H1 (cell line): ENCODE results near the gene TXNIP. TPM values are rescaled to one million over a fixed set of nuclear protein-coding genes. Genes with fewer than 3 reads are reported as not detected.

Source experiments
- ASH2L ChIP-seq: fragments of 200-600, 300-600 bp; sonication (generic); IDR thresholded peaks from one replicate; pipeline ENCODE4 v1.7.1; 2017; ENCODE audit warnings: low read length
- BACH1 ChIP-seq: IDR thresholded peaks from 2 replicates; pipeline ENCODE4 v1.6.1; 2012; ENCODE audit warnings: low read length, improper control_type of control experiment
- CEBPB ChIP-seq: IDR thresholded peaks from 2 replicates; pipeline ENCODE4 v1.6.1; 2012; ENCODE audit warnings: low read depth, low read length
- CTBP2 ChIP-seq: IDR thresholded peaks from 2 replicates; pipeline ENCODE4 v1.7.0; 2011; ENCODE audit warnings: borderline replicate concordance, mild to moderate bottlenecking, moderate library complexity, mixed read lengths, low read length; ENCODE audit not compliant: insufficient read depth, insufficient read length
- GABPA ChIP-seq: IDR thresholded peaks from 2 replicates; pipeline ENCODE4 v1.6.1; 2011; ENCODE audit warnings: mild to moderate bottlenecking, low read length, moderate library complexity, borderline replicate concordance; ENCODE audit not compliant: insufficient read depth
- GTF2F1 ChIP-seq: IDR thresholded peaks from 2 replicates; pipeline ENCODE4 v1.6.1; 2012; ENCODE audit warnings: low read depth, low read length, improper control_type of control experiment, borderline replicate concordance
- MAFK ChIP-seq: IDR thresholded peaks from 2 replicates; pipeline ENCODE4 v1.6.1; 2012; ENCODE audit warnings: low read depth, mild to moderate bottlenecking, improper control_type of control experiment, low read length
- NANOG ChIP-seq: IDR thresholded peaks from 2 replicates; pipeline ENCODE4 v1.6.1; 2011; ENCODE audit warnings: low read length, low read depth, mild to moderate bottlenecking, inconsistent platforms; ENCODE audit not compliant: insufficient read depth, poor library complexity, severe bottlenecking
- PHF8 ChIP-seq: fragments of 200-600 bp; sonication (generic); conservative IDR thresholded peaks from 2 replicates; pipeline ENCODE4 v1.7.1; 2012; ENCODE audit warnings: low read depth, mild to moderate bottlenecking, inconsistent platforms, low read length, moderate library complexity
- POLR2A ChIP-seq, 2 experiments: IDR thresholded peaks; 1 replicate in 1 of 2; 2 replicates in 1 of 2; pipeline ENCODE4 v1.6.1; 2011; ENCODE audit warnings: low read depth in 2 of 2, low read length in 2 of 2, mild to moderate bottlenecking in 2 of 2; ENCODE audit errors: control extremely low read depth in 1 of 2
- POU5F1 ChIP-seq: IDR thresholded peaks from 2 replicates; pipeline ENCODE4 v1.6.1; 2011; ENCODE audit warnings: low read depth, mild to moderate bottlenecking, low read length, moderate library complexity
- RFX5 ChIP-seq: IDR thresholded peaks from 2 replicates; pipeline ENCODE4 v1.6.1; 2011; ENCODE audit warnings: low read depth, low read length, improper control_type of control experiment, borderline replicate concordance
- RNF2 ChIP-seq: fragments of 200-900, 300-1000 bp; sonication (generic); IDR thresholded peaks from 2 replicates; pipeline ENCODE4 v1.7.1; 2016; ENCODE audit warnings: borderline replicate concordance, low read depth, mild to moderate bottlenecking, antibody characterized with exemption, low read length; ENCODE audit not compliant: poor library complexity, severe bottlenecking; ENCODE audit errors: missing control alignments
- RXRA ChIP-seq: IDR thresholded peaks from 2 replicates; pipeline ENCODE4 v1.6.1; 2011; ENCODE audit warnings: low read depth, mild to moderate bottlenecking, low read length, moderate library complexity; ENCODE audit not compliant: insufficient read depth
- SP1 ChIP-seq: IDR thresholded peaks from 2 replicates; pipeline ENCODE4 v1.6.1; 2011; ENCODE audit warnings: low read depth, low read length
- SRF ChIP-seq: IDR thresholded peaks from 2 replicates; pipeline ENCODE4 v1.6.1; 2011; ENCODE audit warnings: mild to moderate bottlenecking, low read depth, low read length, moderate library complexity
- SUZ12 ChIP-seq: fragments of 200-600 bp; sonication (generic); IDR thresholded peaks from 2 replicates; pipeline ENCODE4 v1.6.1; 2012; ENCODE audit warnings: mild to moderate bottlenecking, inconsistent platforms, low read length, moderate library complexity, mixed read lengths
- TAF7 ChIP-seq: optimal IDR thresholded peaks from 2 replicates; pipeline ENCODE3; 2011; ENCODE audit warnings: low read depth, mild to moderate bottlenecking, inconsistent platforms, low read length, moderate library complexity, borderline replicate concordance
- TBP ChIP-seq: IDR thresholded peaks from 2 replicates; pipeline ENCODE4 v1.6.1; 2011; ENCODE audit warnings: low read depth, low read length, improper control_type of control experiment
- TCF12 ChIP-seq: IDR thresholded peaks from 2 replicates; pipeline ENCODE4 v1.6.1; 2011; ENCODE audit warnings: low read depth, mild to moderate bottlenecking, low read length
- polyA plus RNA-seq, 7 experiments: library from polyadenylated mRNA; depleted of rRNA in 3 of 7; stranded (reverse) in 5 of 7; unstranded in 2 of 7; fragments of >200 nt in 5 of 7; fragments of 200-250 nt in 2 of 7; gene quantifications; 1 replicate in 5 of 7; 2 replicates in 1 of 7; 4 replicates in 1 of 7; pipeline versions ENCODE4 v1.2.1 to v1.2.3, GENCODE V29; 2011 to 2013; ENCODE audit warnings: missing spikeins in 2 of 7, mixed read lengths in 2 of 7
- total RNA-seq: library from RNA; stranded (reverse); fragmentation: NEBNext Ultra II Directional; extraction: Animal tissue kit (Norgen Biotek cat#: 25700); gene quantifications from 2 replicates; pipeline ENCODE4 v1.2.1, GENCODE V29; 2021
- TF ChIP-seq, protein P1 (sequence below), 3 experiments: IDR thresholded peaks; 1 replicate in 2 of 3; 2 replicates in 1 of 3; pipeline versions ENCODE4 v1.5.1 to v1.6.1; 2011; ENCODE audit warnings: low read length in 3 of 3, mild to moderate bottlenecking in 3 of 3, inconsistent platforms in 2 of 3, low read depth in 1 of 3, moderate library complexity in 1 of 3; ENCODE audit not compliant: insufficient read depth in 1 of 3; ENCODE audit errors: control extremely low read depth in 1 of 3

Gene TXNIP
- total and polyA plus RNA-seq, 2 of the 8 experiments (the other 6 are each of a cell fraction or from before 2014, with no cell fraction given) = 12.3 to 56.8 TPM

DNA sequence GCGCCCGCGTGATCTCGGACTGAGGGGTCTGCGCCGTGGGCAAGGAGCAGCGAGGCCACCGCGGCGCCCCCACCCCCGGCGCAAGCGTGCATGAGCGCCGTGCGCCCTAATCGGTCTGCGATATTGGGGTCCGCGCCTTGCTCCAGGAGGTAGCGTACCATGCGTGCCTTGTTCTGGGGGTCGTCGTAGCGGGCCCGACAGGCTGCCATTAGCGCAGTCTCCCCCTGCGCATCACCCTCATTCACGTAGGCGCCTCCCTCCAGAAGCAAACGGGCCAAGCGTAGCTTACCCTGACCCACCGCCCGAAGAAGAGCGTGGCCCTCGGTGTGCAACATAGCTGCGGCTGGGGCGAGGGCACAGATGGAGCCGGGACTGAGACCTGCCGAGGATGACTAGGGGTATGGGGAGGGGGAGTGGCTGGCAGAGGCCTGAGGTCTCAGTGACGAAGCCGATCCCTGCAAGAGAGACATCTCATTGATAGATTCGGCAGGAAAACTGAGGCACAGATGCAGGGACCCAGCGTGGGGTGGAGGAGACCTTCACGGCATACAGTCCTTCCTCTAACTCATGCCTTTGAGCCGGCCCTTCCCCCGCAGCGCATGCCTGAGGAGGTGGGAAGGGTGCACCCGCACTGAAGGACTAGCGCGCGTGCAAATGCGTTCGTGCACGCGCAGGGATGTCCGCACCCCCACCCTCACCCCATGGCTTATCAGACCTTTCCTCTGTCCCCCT, 34.8 kb downstream of the TXNIP start (continued):
- TF ChIP-seq, protein P1, sequence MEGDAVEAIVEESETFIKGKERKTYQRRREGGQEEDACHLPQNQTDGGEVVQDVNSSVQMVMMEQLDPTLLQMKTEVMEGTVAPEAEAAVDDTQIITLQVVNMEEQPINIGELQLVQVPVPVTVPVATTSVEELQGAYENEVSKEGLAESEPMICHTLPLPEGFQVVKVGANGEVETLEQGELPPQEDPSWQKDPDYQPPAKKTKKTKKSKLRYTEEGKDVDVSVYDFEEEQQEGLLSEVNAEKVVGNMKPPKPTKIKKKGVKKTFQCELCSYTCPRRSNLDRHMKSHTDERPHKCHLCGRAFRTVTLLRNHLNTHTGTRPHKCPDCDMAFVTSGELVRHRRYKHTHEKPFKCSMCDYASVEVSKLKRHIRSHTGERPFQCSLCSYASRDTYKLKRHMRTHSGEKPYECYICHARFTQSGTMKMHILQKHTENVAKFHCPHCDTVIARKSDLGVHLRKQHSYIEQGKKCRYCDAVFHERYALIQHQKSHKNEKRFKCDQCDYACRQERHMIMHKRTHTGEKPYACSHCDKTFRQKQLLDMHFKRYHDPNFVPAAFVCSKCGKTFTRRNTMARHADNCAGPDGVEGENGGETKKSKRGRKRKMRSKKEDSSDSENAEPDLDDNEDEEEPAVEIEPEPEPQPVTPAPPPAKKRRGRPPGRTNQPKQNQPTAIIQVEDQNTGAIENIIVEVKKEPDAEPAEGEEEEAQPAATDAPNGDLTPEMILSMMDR (IDR thresholded peaks at IDR 0.05; ENCODE audit: control extremely low read depth in 1 of 3, insufficient read depth in 1 of 3, low read depth in 1 of 3, low read length in 3 of 3) = no peak
- no peak for TF ChIP-seq TAF7
- TF ChIP-seq RFX5 = no peak
- TF ChIP-seq SRF = no peak
- no peak for TF ChIP-seq POLR2A (IDR thresholded peaks at IDR 0.05; ENCODE audit: control extremely low read depth in 1 of 2, low read depth in 2 of 2, low read length in 2 of 2)
- TF ChIP-seq GABPA = no peak
- TF ChIP-seq RXRA = no peak
- TF ChIP-seq TBP = no peak
- no peak for TF ChIP-seq TCF12
- TF ChIP-seq POU5F1 = no peak
- TF ChIP-seq CTBP2 = peak; percentile 71
- no peak for TF ChIP-seq SP1
- no peak for TF ChIP-seq NANOG
- TF ChIP-seq PHF8 = no peak
- TF ChIP-seq SUZ12 = peak; percentile 85
- no peak for TF ChIP-seq MAFK
- TF ChIP-seq GTF2F1 = no peak
- TF ChIP-seq CEBPB = no peak
- no peak for TF ChIP-seq BACH1
- TF ChIP-seq ASH2L = no peak
- peak; percentile 25 for TF ChIP-seq RNF2
- TF ChIP-seq, all 59 proteins: peak for 7
